AG20443 (cell line): Measurements from ENCODE around the gene PHB1.
A peak's percentile ranks its signal among the peaks of the same experiment; 100 is the strongest.
"Not testable (repeated sequence)": the region's sequence is repeated elsewhere in the genome, so short reads cannot be mapped to it uniquely, and the experiment has no call there.

Experiments
- DNase-seq: peaks from one replicate; pipeline ENCODE4 v3.0.0; 2012; ENCODE audit warnings: low spot score, mixed read lengths

PHB1 gene

GRCh38 chr17:49381033-49381432 lies 33.6 kb downstream of the PHB1 start:
- no peak for DNase-seq

- no peak for DNase-seq
These were observed 34.8 kb downstream of the PHB1 start for GRCh38 chr17:49379926-49380325.

- DNase-seq: no peak
These were observed 36.4 kb downstream of the PHB1 start for GRCh38 chr17:49378311-49378710.

GRCh38 chr17:49375544-49375943 lies 39.1 kb downstream of the PHB1 start:
- DNase-seq: no peak

- DNase-seq: no peak
These were observed 41.6 kb downstream of the PHB1 start for GRCh38 chr17:49373115-49373514.

- DNase-seq: no peak
These were observed 42.3 kb downstream of the PHB1 start for GRCh38 chr17:49372425-49372824.

- no peak for DNase-seq
These were observed 43.5 kb downstream of the PHB1 start for GRCh38 chr17:49370971-49371834.

GRCh38 chr17:49369760-49370159 lies 44.9 kb downstream of the PHB1 start:
- no peak for DNase-seq

- no peak for DNase-seq
These were observed 45.6 kb downstream of the PHB1 start for GRCh38 chr17:49369089-49369488.

- DNase-seq: peak; percentile 32
These were observed 49.0 kb downstream of the PHB1 start for GRCh38 chr17:49365667-49366066.

- DNase-seq: not testable (repeated sequence)
These were observed 49.6 kb downstream of the PHB1 start for GRCh38 chr17:49365126-49365525.

- no peak for DNase-seq
These were observed 50.6 kb downstream of the PHB1 start for GRCh38 chr17:49364119-49364518.

- DNase-seq: no peak
These were observed 51.4 kb downstream of the PHB1 start for GRCh38 chr17:49363251-49363650.

- DNase-seq: no peak
These were observed 52.0 kb downstream of the PHB1 start for GRCh38 chr17:49362723-49363117.

- DNase-seq: peak; percentile 100
These were observed 52.6 kb downstream of the PHB1 start, which contains the start of gene ZNF652 for GRCh38 chr17:49361902-49362722. TSS of gene ZNF652 (minus strand) at chr17:49362250. CDS start at chr17:49317725, 44,525 bp downstream.

- DNase-seq: no peak
These were observed 53.4 kb downstream of the PHB1 start for GRCh38 chr17:49361129-49361901.

GRCh38 chr17:49360796-49361128 lies 53.9 kb downstream of the PHB1 start:
- DNase-seq: no peak

- DNase-seq: no peak
These were observed 54.5 kb downstream of the PHB1 start for GRCh38 chr17:49359990-49360795.

GRCh38 chr17:49358641-49359247 lies 55.9 kb downstream of the PHB1 start:
- DNase-seq: no peak

GRCh38 chr17:49357516-49357915 lies 57.2 kb downstream of the PHB1 start:
- no peak for DNase-seq

- DNase-seq: no peak
These were observed 58.4 kb downstream of the PHB1 start for GRCh38 chr17:49356320-49356719.
